Testis (tissue), 3 donors: ENCODE results near the gene SLC35G3. TPM values are rescaled to one million over a fixed set of nuclear protein-coding genes. Genes with fewer than 3 reads are reported as not detected.

Experiments
- DNase-seq: peaks from one replicate; pipeline ENCODE4 v3.0.0-alpha.2; 2019
- H3K27ac ChIP-seq, 2 donors: fragments of 200-600 bp; sonication (generic); one replicate each; pipeline ENCODE4 v1.5.1; 2019
- H3K27me3 ChIP-seq: fragments of 200-600 bp; sonication (generic); one replicate; pipeline ENCODE4 v1.5.1; 2019
- H3K36me3 ChIP-seq: fragments of 200-600 bp; sonication (generic); one replicate; pipeline ENCODE4 v1.5.1; 2017; ENCODE audit warnings: low read depth; ENCODE audit errors: missing control alignments
- H3K4me1 ChIP-seq: fragments of 200-600 bp; sonication (generic); one replicate; pipeline ENCODE4 v1.5.1; 2019
- H3K4me3 ChIP-seq, 2 donors: fragments of 200-600 bp; sonication (generic); one replicate each; pipeline ENCODE4 v1.5.1; 2017 to 2019
- H3K9me3 ChIP-seq: fragments of 200-600 bp; sonication (generic); one replicate; pipeline ENCODE4 v1.5.1; 2017
- POLR2A ChIP-seq: fragments of 450-650 bp; IDR thresholded peaks from one replicate; pipeline ENCODE4 v1.6.1; 2017; ENCODE audit warnings: antibody characterized with exemption, mild to moderate bottlenecking, moderate library complexity
- WGBS, 2 donors: methylation state at CpG; one replicate each; pipeline ENCODE4 v1.1.5; 2018; 5-methylcytosine and 5-hydroxymethylcytosine counted together
- intact Hi-C: fragments of 100-400 bp; cut with DNase I; formaldehyde crosslinking; loops from one replicate; pipeline ENCODE4 v1.15.1; 2023; ENCODE audit warnings: low total_unique reads
- polyA plus RNA-seq: library from polyadenylated mRNA; stranded (reverse); fragments of 350-450 nt; fragmentation: Illumina TruSeq; extraction: RNeasy Lipid Tissue Mini Kit (QIAGEN cat#74804); gene quantifications from one replicate; pipeline ENCODE4 v1.2.3, GENCODE V29; 2014; ENCODE audit warnings: low read depth, low replicate concordance; ENCODE audit not compliant: insufficient read depth
- total RNA-seq, 2 donors: library from RNA; depleted of rRNA; stranded (reverse); fragments of >200 nt; gene quantifications; one replicate each; pipeline ENCODE4 v1.2.3, GENCODE V29; 2016
- TF ChIP-seq, protein P1 (sequence below), 3 experiments: fragments of 450-650 bp in 2 of 3; fragments of 200-600 bp in 1 of 3; sonication (generic) in 1 of 3; IDR thresholded peaks; one replicate each; pipeline ENCODE4 v1.5.1; 2016 to 2019; ENCODE audit warnings: antibody characterized with exemption in 3 of 3, mild to moderate bottlenecking in 2 of 3, moderate library complexity in 1 of 3

SLC35G3 gene
- total and polyA plus RNA-seq, 3 donors from 2014 or later, result 0.99 to 4.1 (median 2.7) TPM

GRCh38 chr17:35167666-35168065, 26.5 kb downstream of the SLC35G3 start:
- Histone ChIP-seq H3K27ac (no peak overlapping the region), H3K4me3 (no peak overlapping the region), H3K36me3 (no peaks in the 10 kb centered on the region), H3K9me3 (no peaks in the 10 kb centered on the region), H3K27me3 (no peaks in the 10 kb centered on the region), H3K4me1 (no peaks in the 10 kb centered on the region)
- WGBS, 2 donors, result 89 to 100% methylated on average over 1 of the region's 1 CpG
- intact Hi-C loops, result no loop called here
- no peak for DNase-seq
- TF ChIP-seq, protein P1, sequence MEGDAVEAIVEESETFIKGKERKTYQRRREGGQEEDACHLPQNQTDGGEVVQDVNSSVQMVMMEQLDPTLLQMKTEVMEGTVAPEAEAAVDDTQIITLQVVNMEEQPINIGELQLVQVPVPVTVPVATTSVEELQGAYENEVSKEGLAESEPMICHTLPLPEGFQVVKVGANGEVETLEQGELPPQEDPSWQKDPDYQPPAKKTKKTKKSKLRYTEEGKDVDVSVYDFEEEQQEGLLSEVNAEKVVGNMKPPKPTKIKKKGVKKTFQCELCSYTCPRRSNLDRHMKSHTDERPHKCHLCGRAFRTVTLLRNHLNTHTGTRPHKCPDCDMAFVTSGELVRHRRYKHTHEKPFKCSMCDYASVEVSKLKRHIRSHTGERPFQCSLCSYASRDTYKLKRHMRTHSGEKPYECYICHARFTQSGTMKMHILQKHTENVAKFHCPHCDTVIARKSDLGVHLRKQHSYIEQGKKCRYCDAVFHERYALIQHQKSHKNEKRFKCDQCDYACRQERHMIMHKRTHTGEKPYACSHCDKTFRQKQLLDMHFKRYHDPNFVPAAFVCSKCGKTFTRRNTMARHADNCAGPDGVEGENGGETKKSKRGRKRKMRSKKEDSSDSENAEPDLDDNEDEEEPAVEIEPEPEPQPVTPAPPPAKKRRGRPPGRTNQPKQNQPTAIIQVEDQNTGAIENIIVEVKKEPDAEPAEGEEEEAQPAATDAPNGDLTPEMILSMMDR (IDR thresholded peaks at IDR 0.05), result no peak
- TF ChIP-seq POLR2A, result no peak

DNA sequence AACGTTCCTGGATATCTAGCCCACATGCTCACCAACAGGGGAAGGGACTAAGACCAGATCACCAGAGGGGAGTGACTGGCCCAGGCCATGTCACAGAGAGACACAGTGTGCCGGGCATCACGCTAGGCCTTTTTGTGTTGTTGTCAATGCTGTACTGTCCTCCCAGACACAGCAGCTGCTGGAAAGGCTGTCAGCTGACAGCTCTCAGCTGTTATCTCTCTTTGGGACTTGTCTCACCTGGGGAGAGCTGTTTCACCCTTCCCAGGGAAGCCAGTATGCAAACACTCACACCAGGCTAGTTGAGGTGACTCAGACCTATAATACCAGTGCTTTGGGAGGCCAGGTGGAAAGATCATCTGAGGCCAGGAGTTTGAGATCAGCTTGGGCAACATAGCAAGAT, 27.1 kb downstream of the SLC35G3 start:
- Histone ChIP-seq H3K36me3 (no peaks in the 10 kb centered on the region), H3K4me1 (no peaks in the 10 kb centered on the region), H3K27ac (no peak overlapping the region), H3K9me3 (no peaks in the 10 kb centered on the region), H3K4me3 (no peak overlapping the region), H3K27me3 (no peaks in the 10 kb centered on the region)
- intact Hi-C loops, result no loop called here
- DNase-seq, result no peak
- TF ChIP-seq POLR2A, result no peak
- TF ChIP-seq, protein P1 (IDR thresholded peaks at IDR 0.05), result no peak
- WGBS, 2 donors, result 20 to 44% methylated on average over 1 to 3 of the region's 3 CpGs

DNA sequence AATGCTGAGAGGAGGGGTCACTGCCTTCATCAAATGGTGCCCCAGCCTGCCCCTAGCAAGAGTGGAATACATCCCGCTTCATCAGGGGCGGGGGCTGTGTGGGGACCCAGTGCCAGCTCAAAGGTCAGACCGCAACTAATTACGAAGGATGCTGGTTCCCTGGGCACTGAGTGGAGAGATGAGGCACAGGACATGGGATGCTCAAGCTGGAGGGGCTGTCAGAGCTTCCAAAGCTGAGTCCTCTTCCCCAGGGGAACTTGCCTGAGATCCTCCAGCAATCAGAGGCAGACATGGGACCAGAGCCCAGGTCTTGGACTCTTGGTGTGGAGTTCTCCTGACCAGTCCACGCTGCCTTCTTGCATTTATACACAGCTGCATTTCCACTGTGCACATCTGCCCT, 27.7 kb downstream of the SLC35G3 start:
- Histone ChIP-seq H3K27ac (no peak overlapping the region), H3K9me3 (no peaks in the 10 kb centered on the region), H3K27me3 (no peaks in the 10 kb centered on the region), H3K36me3 (no peaks in the 10 kb centered on the region), H3K4me3 (no peak overlapping the region), H3K4me1 (no peaks in the 10 kb centered on the region)
- intact Hi-C loops, result no loop called here
- 59 to 94% methylated on average over 3 to 5 of the region's 5 CpGs for WGBS, 2 donors
- DNase-seq, result no peak
- TF ChIP-seq, protein P1 (IDR thresholded peaks at IDR 0.05), result no peak
- no peak for TF ChIP-seq POLR2A

GRCh38 chr17:35164716-35165115, 29.5 kb downstream of the SLC35G3 start:
- H3K4me3 ChIP-seq, result no peak overlapping the region
- H3K4me1 ChIP-seq, result no peaks in the 10 kb centered on the region
- H3K36me3 ChIP-seq, result no peaks in the 10 kb centered on the region
- no peak for TF ChIP-seq POLR2A
- TF ChIP-seq, protein P1 (IDR thresholded peaks at IDR 0.05), result no peak
- no peaks in the 10 kb centered on the region for H3K9me3 ChIP-seq
- 79 to 80% methylated on average over 5 of the region's 5 CpGs for WGBS, 2 donors
- no peak overlapping the region for H3K27ac ChIP-seq
- no peaks in the 10 kb centered on the region for H3K27me3 ChIP-seq
- no peak for DNase-seq
- intact Hi-C loops, result no loop called here

DNA sequence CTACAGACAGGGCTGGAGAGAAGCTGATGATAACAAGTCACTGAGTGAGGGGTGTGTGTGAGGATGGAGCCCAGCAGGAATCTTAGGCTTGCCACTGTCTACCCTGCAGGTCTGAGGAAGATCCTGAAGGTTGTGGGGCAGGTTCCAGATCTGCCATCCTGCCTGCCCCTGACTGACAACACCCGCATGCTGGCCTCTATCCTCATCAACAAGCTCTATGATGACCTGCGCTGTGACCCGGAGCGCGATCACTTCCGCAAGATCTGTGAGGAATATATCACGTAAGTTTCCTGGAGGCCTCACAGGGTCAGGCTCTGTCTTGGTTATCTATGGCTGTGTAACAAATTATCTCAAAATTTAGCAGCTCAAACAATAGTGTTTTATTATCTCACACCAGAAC, 30.3 kb downstream of the SLC35G3 start:
- H3K4me1 ChIP-seq, result no peaks in the 10 kb centered on the region
- TF ChIP-seq, protein P1 (IDR thresholded peaks at IDR 0.05), result no peak
- TF ChIP-seq POLR2A, result no peak
- H3K27me3 ChIP-seq, result no peaks in the 10 kb centered on the region
- no peak overlapping the region for H3K27ac ChIP-seq
- peak; percentile 25 for DNase-seq
- no peaks in the 10 kb centered on the region for H3K36me3 ChIP-seq
- no peak overlapping the region for H3K4me3 ChIP-seq
- no peaks in the 10 kb centered on the region for H3K9me3 ChIP-seq
- WGBS, 2 donors, result 88 to 95% methylated on average over 7 of the region's 7 CpGs
- intact Hi-C loops, result no loop called here
